Measurements from ENCODE around the gene ADRM1.

DNA sequence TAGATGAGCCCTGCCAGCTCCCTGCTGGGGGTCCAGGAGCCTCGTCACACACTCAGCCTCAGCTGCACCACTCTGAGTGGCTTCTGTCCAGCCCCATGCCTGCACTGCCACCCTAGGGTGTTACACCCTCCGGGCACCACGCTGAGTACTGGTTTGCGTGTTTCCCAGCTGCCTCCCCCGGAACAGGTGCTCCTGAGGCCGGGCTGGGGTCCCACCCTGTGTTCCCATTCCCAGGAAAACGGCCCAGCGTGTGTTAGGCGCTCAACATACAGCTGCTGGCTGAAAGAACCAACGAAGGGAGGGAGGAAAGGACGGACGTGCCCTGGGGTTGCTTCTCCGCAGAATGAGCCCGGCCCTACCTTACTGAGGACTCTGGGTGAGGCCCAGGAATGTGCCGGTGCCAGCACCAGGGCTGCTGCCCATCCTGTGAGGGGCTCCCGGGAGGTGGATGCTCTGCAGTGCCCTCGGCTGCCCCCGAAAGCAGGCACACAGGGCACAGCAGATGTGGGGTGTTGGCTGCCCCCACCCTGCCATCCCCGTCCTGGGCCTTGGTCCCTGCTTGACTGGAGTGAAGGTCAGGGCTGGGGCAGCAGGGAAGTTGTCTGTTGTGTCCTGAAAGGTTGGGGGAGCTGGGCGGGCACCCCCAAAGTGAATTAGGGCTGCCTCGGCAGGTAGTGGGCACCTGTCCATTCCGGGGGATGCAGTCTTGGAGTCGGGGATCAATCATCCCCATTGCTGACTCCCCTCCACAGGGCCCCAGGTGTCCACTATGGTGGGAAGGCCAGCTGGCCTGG, 48.0 kb downstream of the ADRM1 start:
- TF ChIP-seq ZFP3 (CRISPR knock-in tag; IDR thresholded peaks at IDR 0.05) (no peak), GLIS3 (CRISPR knock-in tag; IDR thresholded peaks at IDR 0.05) (no peak), ESRRG (CRISPR knock-in tag; IDR thresholded peaks at IDR 0.05) (no peak), CSDC2 (CRISPR knock-in tag; IDR thresholded peaks at IDR 0.05) (no peak), PPARA (CRISPR knock-in tag; IDR thresholded peaks at IDR 0.05; ENCODE audit: borderline replicate concordance) (no peak)
- TF ChIP-seq, protein P1, sequence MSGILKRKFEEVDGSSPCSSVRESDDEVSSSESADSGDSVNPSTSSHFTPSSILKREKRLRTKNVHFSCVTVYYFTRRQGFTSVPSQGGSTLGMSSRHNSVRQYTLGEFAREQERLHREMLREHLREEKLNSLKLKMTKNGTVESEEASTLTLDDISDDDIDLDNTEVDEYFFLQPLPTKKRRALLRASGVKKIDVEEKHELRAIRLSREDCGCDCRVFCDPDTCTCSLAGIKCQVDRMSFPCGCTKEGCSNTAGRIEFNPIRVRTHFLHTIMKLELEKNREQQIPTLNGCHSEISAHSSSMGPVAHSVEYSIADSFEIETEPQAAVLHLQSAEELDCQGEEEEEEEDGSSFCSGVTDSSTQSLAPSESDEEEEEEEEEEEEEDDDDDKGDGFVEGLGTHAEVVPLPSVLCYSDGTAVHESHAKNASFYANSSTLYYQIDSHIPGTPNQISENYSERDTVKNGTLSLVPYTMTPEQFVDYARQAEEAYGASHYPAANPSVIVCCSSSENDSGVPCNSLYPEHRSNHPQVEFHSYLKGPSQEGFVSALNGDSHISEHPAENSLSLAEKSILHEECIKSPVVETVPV (CRISPR knock-in tag; IDR thresholded peaks at IDR 0.05), result no peak
- TF ChIP-seq, protein P2, sequence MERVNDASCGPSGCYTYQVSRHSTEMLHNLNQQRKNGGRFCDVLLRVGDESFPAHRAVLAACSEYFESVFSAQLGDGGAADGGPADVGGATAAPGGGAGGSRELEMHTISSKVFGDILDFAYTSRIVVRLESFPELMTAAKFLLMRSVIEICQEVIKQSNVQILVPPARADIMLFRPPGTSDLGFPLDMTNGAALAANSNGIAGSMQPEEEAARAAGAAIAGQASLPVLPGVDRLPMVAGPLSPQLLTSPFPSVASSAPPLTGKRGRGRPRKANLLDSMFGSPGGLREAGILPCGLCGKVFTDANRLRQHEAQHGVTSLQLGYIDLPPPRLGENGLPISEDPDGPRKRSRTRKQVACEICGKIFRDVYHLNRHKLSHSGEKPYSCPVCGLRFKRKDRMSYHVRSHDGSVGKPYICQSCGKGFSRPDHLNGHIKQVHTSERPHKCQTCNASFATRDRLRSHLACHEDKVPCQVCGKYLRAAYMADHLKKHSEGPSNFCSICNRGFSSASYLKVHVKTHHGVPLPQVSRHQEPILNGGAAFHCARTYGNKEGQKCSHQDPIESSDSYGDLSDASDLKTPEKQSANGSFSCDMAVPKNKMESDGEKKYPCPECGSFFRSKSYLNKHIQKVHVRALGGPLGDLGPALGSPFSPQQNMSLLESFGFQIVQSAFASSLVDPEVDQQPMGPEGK (CRISPR knock-in tag; IDR thresholded peaks at IDR 0.05; ENCODE audit: borderline replicate concordance), result no peak

Measured in SK-N-SH treated with all-trans-retinoic acid at 6 μM for 48 hours (cell line).